Stimulated activated CD8-positive, alpha-beta memory T cell treated with anti-CD3 and anti-CD28 coated beads, Interleukin-7, amount 100 ng/mL, for 4 hours (primary cell): ENCODE results near the gene KLHL21.

ENCODE experiments used
- DNase-seq, 2 donors: peaks; one replicate each; pipeline ENCODE4 v3.0.0-alpha.2; 2020; ENCODE audit warnings: low read depth in 2 of 2

Gene KLHL21

DNA sequence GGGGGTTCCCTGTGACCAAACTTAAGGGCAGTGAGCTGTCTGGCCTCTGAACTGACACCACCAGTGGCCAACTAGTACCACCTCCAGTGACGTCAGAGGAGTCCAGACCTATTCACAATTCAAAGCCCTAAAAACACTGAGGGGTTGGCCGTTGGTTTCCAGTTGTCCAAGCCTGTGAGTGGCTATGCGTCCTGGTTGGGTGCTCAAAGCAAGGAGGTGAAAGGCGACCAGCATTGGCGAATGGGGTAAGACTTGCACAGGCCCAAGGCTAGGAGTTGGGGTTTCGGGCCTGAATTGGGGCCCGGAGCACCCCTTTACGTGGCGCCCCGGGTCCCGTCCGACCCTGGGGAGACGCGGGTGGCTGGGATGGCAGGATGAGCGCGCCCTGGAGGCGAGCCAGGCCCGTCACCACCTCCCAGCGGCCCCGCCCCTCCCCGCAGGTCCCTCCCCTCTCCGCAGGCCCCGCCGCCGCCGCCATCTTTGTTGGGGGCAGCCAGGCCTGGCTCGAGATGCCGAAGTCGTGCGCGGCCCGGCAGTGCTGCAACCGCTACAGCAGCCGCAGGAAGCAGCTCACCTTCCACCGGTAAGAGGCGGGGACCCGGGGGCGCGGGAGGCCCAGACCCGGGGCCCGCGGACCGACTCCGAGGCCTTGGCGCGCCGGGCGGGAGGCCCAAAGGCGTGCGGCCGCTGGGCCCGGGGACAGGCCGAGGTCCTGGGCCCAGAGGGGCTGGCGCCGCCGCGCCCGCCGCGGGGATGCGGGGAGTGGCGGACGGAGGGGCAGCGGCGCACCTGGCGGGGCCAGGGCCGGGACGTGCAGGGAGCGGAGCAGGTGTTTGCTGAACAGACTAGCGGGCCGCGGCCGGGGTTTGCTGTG, 22.3 kb upstream of the KLHL21 start, which contains the start of gene THAP3:
Gene THAP3, plus strand, starts transcription at position 159 of the 874 bp plus-strand sequence. Its CDS starts 351 bp downstream, at position 510.
- peak; percentile 72 to 83 for DNase-seq

DNA sequence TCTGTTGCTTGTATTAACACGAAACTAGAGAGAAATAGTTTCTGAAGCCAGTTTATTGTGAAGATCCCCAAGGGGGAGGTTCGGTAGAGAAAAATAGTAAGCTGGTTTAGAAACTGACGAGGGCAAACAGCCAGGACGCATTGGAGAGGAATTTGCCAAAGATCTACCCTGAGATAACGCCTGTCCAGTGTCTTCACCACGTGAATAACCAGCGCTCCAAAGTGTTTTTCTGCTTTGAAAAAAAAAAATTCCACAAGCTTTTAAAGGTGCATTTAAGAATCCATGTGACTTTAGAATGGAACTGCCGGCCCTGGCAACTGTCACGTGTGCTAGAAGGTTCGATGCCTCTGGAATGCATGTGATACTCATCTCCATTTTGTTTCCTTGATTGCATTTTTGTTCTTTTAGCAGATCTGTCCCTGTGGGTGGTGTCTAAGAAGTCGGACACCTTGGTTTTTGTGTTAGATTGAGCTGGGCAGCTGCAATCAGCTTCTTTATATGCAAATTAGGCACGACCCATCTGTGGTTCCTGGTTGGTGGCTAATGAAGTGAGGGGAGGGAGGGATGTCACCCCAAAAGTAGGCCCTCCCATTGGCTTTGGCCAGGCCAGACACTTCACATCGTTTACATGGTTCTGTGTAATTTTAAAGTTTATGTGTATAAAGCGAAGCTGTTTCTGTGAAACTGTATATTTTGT, 20.7 kb upstream of the KLHL21 start:
- DNase-seq, result no peak

DNA sequence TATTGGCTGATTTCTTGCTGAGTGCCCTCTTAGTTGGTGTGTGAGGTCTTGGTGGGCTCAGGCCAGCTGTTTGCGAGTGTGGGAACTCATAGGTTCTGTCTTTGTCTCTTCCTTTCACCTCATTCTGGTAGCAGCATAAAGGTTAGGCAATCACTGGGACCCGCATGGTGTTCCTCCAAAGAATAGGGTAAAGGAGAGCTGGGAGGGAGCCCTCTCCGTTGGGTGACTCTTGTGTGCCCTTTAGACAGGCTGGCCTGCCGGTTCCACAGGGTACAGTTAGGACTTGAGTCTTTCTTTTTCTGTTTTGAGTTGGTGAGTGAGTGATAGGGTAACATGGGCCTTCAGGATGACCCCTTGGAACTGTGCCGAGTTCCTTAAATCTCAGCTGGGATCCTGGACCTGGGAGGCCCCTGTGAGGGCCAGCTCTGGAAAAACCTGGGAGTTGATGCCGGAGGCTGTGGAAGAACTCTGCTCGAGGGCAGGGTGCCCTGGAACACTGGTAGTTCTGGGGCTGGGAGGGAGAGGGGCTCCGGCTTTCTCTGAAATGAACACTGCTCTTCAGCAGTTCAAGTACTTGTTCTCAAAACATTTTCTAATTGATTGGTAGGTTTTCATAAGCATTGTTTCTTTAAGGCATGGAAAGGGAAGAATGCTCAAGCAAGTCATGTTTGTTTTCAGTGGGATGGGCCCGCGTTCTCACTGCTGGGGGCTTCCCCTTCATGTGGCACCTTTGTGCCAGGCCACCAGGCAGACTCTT, 19.9 kb upstream of the KLHL21 start:
- no peak for DNase-seq

DNA sequence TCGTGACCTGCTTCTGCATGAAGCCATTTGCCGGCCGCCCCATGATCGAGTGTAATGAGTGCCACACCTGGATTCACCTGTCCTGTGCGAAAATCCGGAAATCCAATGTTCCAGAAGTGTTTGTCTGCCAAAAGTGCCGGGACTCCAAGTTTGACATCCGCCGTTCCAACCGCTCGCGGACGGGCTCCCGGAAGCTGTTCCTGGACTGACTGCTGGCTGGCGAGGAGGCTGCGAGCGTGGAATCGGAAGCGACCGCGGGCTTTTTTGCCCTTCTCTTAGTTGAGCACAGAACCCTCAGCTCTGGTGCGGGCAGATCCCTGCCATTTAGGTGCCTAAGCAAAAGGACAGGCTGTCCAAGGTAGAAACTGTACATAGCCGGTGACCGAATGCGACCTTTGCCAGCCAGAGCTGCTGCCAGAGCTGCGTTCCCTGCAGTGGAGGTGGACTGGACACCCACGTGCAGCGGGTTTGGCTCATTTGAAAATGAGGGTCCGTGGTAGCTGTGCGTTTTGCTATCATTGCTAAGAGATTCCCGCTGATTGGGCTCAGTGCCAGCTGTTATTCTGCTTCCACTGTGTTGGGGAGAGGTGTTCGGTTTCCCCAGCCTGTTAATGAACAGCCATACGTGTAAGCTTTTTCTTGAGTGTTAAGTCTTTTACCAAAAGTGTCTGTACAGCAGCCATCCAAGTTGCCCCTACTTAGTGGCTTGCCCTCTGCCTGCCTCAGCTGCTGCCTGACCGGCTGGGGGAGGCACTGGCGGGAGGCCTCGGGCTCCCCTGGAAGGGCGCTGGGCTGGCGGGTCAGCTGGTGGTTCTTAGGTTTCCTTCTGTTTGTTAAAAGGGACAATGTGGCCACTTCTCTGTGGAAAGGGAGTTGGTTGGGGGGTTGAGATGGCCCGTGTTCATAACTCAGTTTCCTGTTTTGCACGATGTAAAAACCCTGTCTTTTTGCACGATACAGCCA, 19.0 kb upstream of the KLHL21 start:
- DNase-seq, result no peak

DNA sequence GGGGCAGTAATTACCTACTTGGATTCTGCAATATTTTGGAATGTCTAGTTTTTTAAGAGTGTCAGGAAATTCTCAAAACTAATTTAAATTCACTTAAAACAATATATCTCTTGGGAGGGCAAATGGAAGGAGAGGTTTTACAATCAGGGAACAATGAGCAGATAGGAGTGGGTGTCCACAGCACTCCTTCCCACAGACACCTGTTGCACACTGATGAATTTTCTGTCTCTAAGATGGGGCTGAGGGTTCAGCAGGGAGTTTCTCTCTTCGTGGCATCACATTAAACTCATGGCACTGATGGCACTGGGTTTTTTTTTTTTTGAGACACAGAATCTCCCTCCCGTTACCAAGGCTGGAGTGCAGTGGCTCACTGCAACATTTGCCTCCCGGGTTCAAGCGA, 16.4 kb upstream of the KLHL21 start:
- no peak for DNase-seq

DNA sequence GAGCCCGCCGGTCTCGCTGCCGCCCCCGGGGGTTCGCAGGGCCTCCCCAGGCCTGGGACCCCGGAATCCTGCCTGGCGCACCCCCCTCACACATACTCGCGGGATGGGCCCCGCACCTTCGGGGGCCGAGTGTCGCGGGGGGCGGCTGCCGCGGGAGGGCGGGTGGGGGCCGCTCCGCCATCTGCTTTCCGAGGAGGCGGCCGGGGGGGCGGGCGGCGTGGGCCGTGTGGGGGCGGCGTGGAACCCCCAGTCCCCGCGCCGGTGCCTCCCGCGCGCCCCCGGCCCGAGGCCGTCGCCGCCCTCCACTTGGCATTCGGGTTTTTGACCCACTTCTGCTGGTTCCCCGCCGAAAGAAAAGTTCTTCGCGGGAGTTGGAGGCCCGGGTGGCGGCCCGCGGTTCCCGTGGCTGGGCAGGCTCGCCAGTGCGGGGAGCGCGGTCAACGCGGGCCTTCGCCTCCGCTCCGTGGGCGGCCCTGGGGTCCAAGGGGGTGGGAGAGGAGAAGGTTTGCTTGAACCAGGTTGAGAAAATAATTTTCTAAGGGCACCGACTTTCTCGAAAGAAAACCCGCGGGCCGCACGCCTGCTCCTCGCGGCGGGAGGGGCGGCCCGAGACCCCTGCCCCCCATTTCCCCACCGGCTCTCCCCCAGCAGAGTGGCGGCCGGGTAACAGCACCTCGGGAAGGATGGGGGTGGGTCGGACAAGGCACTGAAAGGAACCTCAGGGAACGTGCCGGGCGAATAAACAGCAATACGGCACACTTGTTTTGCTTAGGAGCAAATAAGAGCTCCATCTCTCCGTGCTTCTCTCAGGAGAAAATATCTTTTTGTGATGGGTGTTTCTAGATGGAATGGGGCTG, 12.5 kb upstream of the KLHL21 start:
- peak in 1 of 2 donors; percentile 23 for DNase-seq

DNA sequence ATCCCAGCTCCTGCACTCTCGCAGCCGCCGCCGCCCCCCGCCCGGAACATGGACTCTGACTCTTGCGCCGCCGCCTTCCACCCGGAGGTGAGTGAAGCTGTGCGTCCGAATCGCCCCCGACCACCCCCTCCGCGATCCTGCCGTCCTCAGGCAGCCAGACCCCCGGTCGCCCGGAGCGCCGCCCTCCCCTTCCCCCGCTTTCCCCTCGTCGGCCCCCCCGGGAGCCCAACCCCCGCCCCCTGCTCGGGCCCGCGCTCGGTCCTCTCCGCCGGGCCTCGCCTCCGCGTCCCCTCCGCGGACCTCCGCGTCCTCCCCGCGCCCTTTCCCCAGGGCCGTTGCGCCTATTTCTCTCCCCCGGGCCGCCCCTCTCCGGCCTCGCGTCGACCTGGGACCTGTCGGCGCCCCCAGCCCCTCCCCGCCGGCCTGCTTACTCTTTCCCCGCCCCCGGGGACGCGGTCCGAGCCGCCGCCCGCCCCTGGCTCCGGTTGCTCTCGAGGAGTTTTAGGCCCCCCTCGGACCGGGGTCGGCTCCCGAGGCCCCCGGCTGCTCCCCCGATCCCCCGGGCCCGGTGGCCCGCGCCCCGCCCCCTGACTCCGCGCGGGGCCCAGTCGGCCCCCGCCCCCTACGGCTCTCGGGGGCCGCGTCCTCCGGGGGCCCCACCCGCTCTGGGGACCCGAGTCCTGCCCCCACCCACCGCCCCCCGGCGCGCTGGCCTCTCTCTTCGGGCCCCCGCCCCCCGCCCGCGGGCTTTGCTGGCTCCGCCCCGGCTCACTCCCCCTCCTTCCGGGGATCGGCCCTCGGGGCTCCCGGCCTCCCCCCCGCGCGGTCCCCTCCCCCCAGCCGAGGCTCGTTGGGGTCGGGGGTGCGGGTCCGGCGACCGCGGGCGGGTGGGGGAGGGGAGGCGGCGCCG, 11.6 kb upstream of the KLHL21 start:
- peak in 1 of 2 donors; percentile 69 for DNase-seq

DNA sequence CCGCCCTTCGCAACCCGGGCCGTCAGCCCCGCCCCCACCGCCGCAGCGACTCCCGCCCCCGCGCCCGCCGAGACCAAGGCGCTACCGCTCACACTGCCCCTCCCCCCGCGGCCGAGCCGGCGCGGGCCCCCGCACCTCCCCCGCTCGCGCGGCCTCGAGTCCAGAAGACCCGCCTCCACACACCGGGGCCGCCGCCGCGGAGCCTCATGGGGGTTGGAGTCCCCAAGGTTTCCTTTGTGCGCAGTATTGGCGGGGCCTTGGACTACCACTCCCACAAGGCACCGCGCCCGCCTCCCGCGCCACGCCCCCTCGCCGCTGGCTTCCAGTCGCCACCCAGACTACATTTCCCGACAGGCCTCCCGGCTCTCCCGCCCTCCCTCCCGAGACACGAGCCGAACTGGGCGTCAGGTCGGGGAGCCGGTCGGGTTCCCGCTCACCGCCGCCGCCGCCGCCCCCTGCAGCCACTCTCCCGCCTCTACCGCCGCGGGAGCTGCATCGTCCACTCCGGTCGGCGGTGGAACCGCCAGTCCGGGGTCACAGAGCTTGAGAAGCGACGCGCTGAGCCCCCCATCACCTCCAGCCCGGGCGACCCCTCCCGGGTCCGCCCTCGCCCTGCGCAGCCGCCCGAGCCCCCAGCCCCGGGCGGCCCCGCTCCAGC, 10.8 kb upstream of the KLHL21 start, which contains the start of gene PHF13:
Gene PHF13, plus strand, starts transcription at position 371 of the 658 bp plus-strand sequence. CDS start 336 bp downstream, outside the sequence.
- DNase-seq, result peak; percentile 99 to 100

DNA sequence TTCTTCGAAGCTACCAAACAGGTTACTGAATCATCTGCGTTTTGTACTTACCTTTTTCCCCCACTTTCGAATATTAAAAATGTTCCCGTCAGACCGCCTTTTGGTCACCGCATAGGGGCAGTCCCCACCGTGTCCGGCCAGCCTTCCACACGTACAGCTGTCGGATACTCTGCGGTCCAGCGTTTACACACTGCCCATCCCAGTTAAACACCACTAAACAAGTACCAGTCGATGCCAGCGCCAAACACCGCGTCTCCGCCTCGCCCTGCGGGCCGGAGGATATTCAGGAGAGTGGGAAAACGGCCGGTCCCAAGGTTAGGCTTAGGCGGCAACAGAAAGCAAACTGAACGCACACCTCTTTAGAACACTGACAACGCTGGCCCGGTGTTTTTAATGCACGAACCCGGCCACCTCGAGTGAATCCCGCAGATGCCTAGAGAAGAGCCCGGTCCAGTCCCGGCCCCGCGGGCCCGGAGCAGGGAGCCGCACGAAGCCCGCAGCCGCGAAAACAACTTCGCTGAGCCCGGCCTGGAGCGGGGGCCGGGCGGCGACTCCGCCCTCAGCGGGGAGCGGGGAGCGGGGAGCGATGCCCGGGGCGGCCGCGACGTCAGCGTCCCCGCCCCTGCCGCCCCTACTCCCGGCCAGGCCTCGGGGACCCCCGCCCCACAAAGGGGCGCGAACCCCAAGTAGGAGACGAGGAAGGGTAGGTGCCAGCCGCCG, 10.1 kb upstream of the KLHL21 start:
- DNase-seq, result no peak

DNA sequence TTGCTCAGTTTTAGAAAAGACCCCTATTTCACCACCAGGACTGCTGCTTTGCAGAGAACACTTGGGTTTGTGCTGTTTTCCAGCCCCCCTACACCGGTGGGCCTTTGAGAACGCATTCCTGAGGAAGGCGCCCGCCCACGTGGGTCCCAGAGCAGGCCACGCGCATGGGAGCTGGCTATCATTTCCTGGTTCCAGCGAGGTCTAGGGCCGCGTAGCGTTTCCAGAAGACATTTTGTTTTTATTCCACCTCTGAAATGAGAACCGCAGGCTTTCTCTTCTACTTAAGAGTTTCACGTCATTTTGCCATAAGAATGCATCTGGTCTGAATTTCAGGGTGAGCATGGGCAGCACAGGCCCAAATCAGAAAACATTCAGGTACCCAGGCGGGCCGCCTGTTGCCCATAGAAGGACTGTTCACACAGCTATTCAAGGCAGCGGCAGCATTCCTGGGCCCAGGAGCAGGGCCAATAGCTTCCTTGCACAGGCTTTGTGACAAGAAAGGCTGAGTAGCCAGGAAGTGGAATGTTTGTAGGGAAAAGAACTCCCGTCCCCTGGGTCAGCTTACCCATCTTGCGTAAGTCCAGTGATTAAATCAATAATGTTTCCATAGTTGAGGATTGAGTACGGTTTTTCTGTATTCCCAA, 1.4 kb upstream of the KLHL21 start:
- no peak for DNase-seq

DNA sequence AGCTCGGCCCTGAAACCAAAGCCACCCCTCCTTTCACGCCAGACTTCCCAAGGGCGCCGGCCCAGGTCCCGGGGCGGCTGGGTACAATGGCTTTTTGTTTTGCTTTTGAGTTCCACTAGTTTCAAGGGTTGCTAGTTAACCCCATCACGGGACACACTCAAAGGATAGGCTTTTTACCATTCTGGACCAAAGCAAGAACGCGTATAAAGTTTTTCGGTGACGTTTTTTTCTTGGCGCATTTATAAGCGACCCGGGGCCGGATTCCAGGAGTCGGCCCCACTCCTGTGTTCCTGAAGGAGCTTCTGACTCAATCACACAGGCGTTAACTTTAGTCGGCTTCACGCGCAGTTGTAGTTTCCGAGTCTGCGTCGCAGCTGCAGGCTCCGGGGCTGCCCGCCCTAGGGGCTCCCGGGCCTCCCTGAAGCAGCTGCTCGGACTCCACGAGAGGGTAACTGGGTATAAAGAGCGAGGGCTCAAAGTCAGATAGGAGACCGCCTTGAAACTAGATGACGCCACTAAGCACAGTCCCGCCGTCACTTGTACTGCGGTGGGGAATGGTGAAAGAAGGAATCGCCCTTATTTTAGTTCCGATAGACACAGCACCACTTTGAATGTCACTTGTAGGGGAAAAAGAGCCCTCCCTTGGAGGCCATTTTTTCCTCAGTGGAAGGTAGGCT, 707 bp upstream of the KLHL21 start:
- DNase-seq, result peak; percentile 27 to 42

DNA sequence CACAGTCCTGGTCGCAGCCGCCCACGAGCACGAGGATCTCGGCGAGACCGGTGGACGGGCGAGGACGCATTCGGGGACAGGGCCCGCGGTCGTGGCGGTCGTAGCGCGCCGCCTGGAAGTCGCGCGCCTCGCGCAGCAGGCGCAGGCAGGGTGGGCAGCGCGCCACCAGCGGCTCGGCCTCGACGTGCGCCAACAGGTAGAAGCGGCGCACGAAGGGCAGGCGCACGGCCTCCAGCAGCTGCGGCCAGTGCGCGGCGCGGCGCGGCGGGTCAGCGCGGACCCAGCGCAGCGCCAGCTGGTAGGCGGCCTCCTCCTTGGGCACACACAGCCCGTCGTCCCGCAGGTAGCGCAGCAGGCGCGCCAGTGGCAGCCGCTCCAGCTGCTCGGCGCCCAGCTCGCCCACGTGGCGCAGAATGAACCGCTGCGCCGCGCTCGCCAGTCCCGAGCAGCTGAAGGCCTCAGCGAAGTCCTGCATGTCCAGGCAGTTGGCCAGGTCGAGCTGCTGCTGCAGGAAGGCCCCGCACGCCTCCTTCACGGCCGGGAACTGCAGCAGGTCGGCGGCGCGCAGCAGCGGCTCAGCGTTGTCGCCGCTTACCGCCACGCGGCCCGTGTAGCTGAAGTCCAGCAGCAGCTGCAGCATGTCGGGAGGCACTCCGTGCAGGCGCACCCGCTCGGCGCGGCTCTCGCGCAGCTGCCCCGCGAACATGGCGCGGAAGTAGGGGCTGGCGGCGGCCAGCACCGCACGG, 573 bp downstream of the KLHL21 start:
- peak in 1 of 2 donors; percentile 21 for DNase-seq

DNA sequence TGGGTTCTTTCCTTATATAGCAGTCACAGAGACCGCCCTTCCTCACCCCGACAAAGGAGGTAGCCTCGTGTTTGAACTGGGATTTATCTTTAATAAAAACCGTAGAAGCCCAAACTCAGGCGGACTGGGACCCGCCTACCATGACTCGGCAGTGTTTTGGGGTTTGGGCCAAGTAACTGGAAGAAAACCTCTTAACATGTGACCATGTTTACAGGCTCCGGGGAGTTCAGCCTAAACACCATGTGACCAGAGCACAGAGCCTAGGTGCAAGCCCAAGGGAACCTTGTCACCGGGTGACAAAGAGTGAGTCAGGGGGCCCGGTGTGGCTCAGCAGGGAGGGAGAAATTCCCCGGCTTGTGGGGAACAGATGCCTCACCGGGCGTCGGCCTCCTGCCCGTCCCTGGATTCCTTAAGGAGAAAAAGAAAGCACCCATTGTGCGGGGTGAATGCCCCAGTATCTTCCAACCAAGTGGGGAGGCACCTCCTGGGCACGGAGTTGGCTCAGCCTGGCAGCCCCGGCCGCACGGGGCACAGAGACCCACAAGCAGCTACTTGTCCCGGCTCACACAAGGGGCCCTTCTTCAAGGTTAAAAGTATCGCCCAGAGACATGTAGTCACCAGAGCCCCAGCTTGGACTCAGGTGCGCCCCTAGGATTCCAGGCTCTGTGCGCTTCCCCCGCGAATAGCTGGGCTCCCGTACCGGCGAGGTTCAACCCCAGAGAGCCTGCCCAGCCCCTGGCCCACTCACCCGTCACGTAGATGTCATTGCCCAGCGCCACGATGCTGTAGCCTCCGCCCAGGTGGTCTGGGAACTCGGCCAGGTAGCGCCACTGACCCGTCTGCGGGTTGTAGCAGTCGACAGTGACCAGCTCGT, 1.4 kb downstream of the KLHL21 start:
- DNase-seq, result peak; percentile 76 to 77

DNA sequence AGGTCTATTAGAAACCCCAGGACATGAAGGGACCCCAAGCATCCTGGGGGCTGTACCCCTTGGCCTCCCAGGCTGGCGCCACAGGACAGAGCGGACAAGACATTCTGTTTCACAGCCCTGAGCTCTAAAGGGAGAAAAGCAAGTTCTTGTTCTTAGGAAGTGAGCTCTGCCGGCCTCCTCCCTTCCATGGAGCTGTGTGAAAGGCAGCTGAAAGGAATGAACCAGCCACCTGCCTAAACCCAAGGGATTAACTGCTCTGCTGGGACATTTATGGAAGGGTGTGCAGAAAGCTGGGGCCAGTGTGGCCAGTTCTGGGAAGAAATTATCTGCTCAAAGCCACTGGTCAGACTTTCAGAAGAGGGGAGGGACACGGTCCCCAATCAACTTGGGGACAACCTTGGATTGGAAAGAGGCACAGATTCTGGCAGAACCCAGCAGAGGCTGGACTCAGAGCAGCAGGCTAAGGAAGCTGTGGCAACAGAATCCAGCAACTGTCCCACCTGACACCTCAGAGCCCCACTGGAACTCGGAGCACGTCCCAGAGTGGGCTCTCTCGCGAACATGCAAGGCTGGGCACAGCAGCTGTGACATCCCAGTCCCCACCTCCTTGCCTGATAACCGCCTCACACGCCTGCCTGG, 2.1 kb downstream of the KLHL21 start:
- DNase-seq, result no peak
